ENCODE results near the gene PROM1. TPM values are rescaled to one million over a fixed set of nuclear protein-coding genes. Genes with fewer than 3 reads are reported as not detected.

PROM1 gene
- polyA plus RNA-seq, 2 of the 4 experiments (the other 2 are of a cell fraction) = 0.03 to 0.14 TPM

DNA sequence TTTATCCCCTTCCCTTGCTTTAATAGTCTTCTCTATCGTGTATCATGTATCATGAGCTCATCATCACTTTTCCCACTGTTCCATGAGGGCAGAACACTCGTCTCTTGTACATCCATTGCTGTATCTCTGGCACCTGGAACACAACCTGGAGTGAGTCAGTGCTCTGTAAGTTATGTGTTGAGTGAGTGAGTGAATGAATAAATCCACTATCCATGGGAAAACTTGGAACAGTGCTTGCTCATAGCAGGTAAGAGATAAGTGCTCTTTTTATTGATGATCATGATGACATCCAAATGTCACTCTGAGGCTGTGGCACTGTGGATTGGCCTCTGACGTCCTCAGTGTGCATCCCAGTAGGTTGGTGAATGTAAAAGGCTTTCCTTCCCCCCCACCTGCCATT lies 149.6 kb downstream of the PROM1 start:
- no peak overlapping the region for H3K4me3 ChIP-seq
- FAIRE-seq = no peak
- peaks cover 7% of the 10 kb centered on the region for H3K4me1 ChIP-seq
- ChIA-PET CTCF (interaction anchor here (1.5 to 3.1 kb wide), 2 partner anchors 22 to 51 kb away, joined by 8 to 15 read pairs; no protein-coding TSS in a partner anchor), POLR2A (no interaction called here)
- no peaks in the 10 kb centered on the region for H3K9me3 ChIP-seq
- WGBS (ENCODE audit: missing lambda C conversion rate) = 52% methylated on average over 3 of the region's 3 CpGs
- no peak for ATAC-seq
- H3K27ac ChIP-seq = no peak overlapping the region
- TF ChIP-seq, protein P1, sequence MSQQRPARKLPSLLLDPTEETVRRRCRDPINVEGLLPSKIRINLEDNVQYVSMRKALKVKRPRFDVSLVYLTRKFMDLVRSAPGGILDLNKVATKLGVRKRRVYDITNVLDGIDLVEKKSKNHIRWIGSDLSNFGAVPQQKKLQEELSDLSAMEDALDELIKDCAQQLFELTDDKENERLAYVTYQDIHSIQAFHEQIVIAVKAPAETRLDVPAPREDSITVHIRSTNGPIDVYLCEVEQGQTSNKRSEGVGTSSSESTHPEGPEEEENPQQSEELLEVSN (IDR thresholded peaks at IDR 0.05; ENCODE audit: borderline replicate concordance, low read depth) = no peak
- TF ChIP-seq HEYL (CRISPR knock-in tag; IDR thresholded peaks at IDR 0.05) (no peak), EHMT2 (IDR thresholded peaks at IDR 0.05; ENCODE audit: low read depth) (no peak), SREBF2 (IDR thresholded peaks at IDR 0.05) (no peak), TP53 (CRISPR knock-in tag; IDR thresholded peaks at IDR 0.05) (no peak), EP300 (IDR thresholded peaks at IDR 0.05) (no peak), MAZ (IDR thresholded peaks at IDR 0.05; ENCODE audit: borderline replicate concordance, low read depth, low read length) (no peak), SMC3 (IDR thresholded peaks at IDR 0.05) (no peak), EHF (CRISPR knock-in tag; IDR thresholded peaks at IDR 0.05) (no peak)
- TF ChIP-seq, protein P2, sequence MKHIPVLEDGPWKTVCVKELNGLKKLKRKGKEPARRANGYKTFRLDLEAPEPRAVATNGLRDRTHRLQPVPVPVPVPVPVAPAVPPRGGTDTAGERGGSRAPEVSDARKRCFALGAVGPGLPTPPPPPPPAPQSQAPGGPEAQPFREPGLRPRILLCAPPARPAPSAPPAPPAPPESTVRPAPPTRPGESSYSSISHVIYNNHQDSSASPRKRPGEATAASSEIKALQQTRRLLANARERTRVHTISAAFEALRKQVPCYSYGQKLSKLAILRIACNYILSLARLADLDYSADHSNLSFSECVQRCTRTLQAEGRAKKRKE (CRISPR knock-in tag; IDR thresholded peaks at IDR 0.05; ENCODE audit: low read depth) = no peak
- TF ChIP-seq, protein P3, sequence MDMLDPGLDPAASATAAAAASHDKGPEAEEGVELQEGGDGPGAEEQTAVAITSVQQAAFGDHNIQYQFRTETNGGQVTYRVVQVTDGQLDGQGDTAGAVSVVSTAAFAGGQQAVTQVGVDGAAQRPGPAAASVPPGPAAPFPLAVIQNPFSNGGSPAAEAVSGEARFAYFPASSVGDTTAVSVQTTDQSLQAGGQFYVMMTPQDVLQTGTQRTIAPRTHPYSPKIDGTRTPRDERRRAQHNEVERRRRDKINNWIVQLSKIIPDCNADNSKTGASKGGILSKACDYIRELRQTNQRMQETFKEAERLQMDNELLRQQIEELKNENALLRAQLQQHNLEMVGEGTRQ (IDR thresholded peaks at IDR 0.05) = no peak
- TF ChIP-seq, protein P4, sequence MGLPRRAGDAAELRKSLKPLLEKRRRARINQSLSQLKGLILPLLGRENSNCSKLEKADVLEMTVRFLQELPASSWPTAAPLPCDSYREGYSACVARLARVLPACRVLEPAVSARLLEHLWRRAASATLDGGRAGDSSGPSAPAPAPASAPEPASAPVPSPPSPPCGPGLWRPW (IDR thresholded peaks at IDR 0.05) = no peak
- H3K4me2 ChIP-seq = no peak overlapping the region
- DNase-seq (ENCODE audit: low read depth in 1 of 2, low spot score in 1 of 2) = no peak

DNA sequence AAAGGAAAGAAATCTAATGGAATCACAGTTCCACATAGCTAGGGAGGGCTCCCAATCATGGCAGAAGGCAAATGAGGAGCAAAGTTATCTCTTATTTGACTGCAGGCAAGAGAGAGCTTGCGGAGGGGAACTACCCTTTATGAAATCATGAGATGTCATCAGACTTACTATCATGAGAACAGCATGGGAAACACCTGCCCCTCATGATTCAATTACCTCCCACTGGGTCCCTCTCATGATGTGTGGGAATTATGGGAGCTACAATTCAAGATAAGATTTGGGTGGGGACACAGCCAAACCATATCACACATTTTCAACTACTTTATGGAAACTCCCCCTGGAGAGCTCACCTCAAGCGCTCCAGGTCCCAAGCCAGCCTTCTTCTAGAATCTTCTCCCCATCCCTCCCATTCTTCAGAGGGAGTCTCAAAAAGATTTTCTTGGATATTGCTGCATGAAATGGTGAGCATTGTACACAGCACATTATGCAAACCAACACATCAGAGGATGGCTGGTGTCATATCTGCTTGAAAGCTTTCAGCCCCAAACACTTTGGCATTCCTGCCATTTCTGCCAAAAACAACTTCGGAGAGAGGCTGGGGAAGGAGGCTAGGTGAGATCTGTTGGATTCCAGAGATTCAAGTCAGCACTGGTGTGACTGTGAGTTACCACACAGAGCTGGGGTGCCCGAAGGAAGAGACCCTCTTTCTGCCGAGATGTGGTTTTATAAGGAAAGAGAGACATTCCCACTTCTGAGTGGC lies 152.2 kb downstream of the PROM1 start:
- H3K4me1 ChIP-seq = no peaks in the 10 kb centered on the region
- 87% methylated on average over 5 of the region's 5 CpGs for WGBS (ENCODE audit: missing lambda C conversion rate)
- DNase-seq (ENCODE audit: low read depth in 1 of 2, low spot score in 1 of 2) (no peak), FAIRE-seq (no peak), ATAC-seq (no peak)
- no peak overlapping the region for H3K4me3 ChIP-seq
- no peak overlapping the region for H3K27ac ChIP-seq
- POLR2A ChIA-PET = no interaction called here
- TF ChIP-seq, protein P4 (IDR thresholded peaks at IDR 0.05) = no peak
- no peak for TF ChIP-seq BHLHE40 (IDR thresholded peaks at IDR 0.05; ENCODE audit: low read depth, low read length)
- no peak for TF ChIP-seq CEBPB (IDR thresholded peaks at IDR 0.05)
- CTCF ChIA-PET = interaction anchor here (1.4 to 3.4 kb wide), 2 partner anchors 24 to 49 kb away, joined by 4 to 13 read pairs; no protein-coding TSS in a partner anchor
- H3K4me2 ChIP-seq = no peak overlapping the region
- H3K9me3 ChIP-seq = no peaks in the 10 kb centered on the region

DNA sequence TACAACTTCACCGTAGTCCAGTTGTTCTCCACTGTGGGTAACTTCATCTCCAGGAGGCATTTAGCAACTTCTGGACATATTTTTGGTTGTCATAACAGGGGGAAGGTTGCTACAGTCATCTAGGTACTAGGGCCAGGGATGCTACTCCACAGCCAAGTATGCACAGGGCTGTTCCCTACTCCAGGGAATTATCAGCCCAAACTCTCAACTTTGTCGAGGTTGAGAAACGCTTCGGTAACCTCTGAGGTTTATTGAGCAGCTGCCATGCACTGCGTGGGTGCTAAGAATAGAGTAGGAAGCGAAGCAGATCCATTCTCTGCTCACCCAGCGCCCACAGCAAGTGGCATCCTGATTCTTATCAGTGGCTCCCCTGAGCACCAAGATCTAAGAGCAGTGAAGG lies 153.5 kb downstream of the PROM1 start:
- Histone ChIP-seq H3K9me3 (no peaks in the 10 kb centered on the region), H3K4me2 (no peak overlapping the region), H3K4me3 (no peak overlapping the region), H3K4me1 (no peaks in the 10 kb centered on the region), H3K27ac (no peak overlapping the region)
- ATAC-seq (no peak), FAIRE-seq (no peak), DNase-seq (ENCODE audit: low read depth in 1 of 2, low spot score in 1 of 2) (no peak)
- POLR2A ChIA-PET = no interaction called here
- WGBS (ENCODE audit: missing lambda C conversion rate) = 87% methylated on average over 7 of the region's 7 CpGs
- CTCF ChIA-PET = interaction anchor here (1.6 to 3.4 kb wide), 2 partner anchors 26 to 48 kb away, joined by 7 to 13 read pairs; no protein-coding TSS in a partner anchor
- no peak for TF ChIP-seq NFE2L2 (conservative IDR thresholded peaks at IDR 0.05; ENCODE audit: low read length)
- TF ChIP-seq EHMT2 (IDR thresholded peaks at IDR 0.05; ENCODE audit: low read depth) = no peak
- no peak for TF ChIP-seq PHF8 (IDR thresholded peaks at IDR 0.05; ENCODE audit: borderline replicate concordance, low read depth)
- TF ChIP-seq, protein P5, sequence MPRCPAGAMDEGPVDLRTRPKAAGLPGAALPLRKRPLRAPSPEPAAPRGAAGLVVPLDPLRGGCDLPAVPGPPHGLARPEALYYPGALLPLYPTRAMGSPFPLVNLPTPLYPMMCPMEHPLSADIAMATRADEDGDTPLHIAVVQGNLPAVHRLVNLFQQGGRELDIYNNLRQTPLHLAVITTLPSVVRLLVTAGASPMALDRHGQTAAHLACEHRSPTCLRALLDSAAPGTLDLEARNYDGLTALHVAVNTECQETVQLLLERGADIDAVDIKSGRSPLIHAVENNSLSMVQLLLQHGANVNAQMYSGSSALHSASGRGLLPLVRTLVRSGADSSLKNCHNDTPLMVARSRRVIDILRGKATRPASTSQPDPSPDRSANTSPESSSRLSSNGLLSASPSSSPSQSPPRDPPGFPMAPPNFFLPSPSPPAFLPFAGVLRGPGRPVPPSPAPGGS (IDR thresholded peaks at IDR 0.05) = no peak
- TF ChIP-seq, protein P6, sequence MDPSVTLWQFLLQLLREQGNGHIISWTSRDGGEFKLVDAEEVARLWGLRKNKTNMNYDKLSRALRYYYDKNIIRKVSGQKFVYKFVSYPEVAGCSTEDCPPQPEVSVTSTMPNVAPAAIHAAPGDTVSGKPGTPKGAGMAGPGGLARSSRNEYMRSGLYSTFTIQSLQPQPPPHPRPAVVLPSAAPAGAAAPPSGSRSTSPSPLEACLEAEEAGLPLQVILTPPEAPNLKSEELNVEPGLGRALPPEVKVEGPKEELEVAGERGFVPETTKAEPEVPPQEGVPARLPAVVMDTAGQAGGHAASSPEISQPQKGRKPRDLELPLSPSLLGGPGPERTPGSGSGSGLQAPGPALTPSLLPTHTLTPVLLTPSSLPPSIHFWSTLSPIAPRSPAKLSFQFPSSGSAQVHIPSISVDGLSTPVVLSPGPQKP (IDR thresholded peaks at IDR 0.05; ENCODE audit: low read depth, low read length) = no peak
- TF ChIP-seq, protein P7, sequence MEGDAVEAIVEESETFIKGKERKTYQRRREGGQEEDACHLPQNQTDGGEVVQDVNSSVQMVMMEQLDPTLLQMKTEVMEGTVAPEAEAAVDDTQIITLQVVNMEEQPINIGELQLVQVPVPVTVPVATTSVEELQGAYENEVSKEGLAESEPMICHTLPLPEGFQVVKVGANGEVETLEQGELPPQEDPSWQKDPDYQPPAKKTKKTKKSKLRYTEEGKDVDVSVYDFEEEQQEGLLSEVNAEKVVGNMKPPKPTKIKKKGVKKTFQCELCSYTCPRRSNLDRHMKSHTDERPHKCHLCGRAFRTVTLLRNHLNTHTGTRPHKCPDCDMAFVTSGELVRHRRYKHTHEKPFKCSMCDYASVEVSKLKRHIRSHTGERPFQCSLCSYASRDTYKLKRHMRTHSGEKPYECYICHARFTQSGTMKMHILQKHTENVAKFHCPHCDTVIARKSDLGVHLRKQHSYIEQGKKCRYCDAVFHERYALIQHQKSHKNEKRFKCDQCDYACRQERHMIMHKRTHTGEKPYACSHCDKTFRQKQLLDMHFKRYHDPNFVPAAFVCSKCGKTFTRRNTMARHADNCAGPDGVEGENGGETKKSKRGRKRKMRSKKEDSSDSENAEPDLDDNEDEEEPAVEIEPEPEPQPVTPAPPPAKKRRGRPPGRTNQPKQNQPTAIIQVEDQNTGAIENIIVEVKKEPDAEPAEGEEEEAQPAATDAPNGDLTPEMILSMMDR (IDR thresholded peaks at IDR 0.05) = no peak
- TF ChIP-seq, protein P2 (CRISPR knock-in tag; IDR thresholded peaks at IDR 0.05; ENCODE audit: low read depth) = no peak
- no peak for TF ChIP-seq RNF2 (IDR thresholded peaks at IDR 0.05; ENCODE audit: borderline replicate concordance, low read depth)
- no peak for TF ChIP-seq ZFP36 (IDR thresholded peaks at IDR 0.05; ENCODE audit: borderline replicate concordance, partially characterized antibody)
- no peak for TF ChIP-seq EP300 (IDR thresholded peaks at IDR 0.05)
- no peak for TF ChIP-seq MYC (IDR thresholded peaks at IDR 0.05; ENCODE audit: borderline replicate concordance, low read length)
- no peak for TF ChIP-seq ZNF302 (CRISPR knock-in tag; IDR thresholded peaks at IDR 0.05)
